Neural crest cell (in vitro differentiated cells): ENCODE measurements around the gene DNAH1. TPM values are rescaled to one million over a fixed set of nuclear protein-coding genes. Genes with fewer than 3 reads are reported as not detected.

ENCODE experiments used
- DNase-seq: peaks from one replicate; pipeline ENCODE4 v3.0.0; 2021; ENCODE audit warnings: low read depth, mixed read lengths, low spot score
- H3K27ac Mint-ChIP-seq: one replicate; pipeline ENCODE4 v1.8.0; 2021; ENCODE audit warnings: mild to moderate bottlenecking, mixed read lengths; ENCODE audit not compliant: unreplicated experiment
- H3K27me3 Mint-ChIP-seq: 2 replicates; pipeline ENCODE4 v1.8.0; 2021; ENCODE audit warnings: low read depth, mild to moderate bottlenecking, mixed read lengths
- H3K36me3 Mint-ChIP-seq: 2 replicates; pipeline ENCODE4 v1.8.0; 2021; ENCODE audit warnings: low read depth, mild to moderate bottlenecking, mixed read lengths
- H3K4me1 Mint-ChIP-seq: 2 replicates; pipeline ENCODE4 v1.8.0; 2021; ENCODE audit warnings: mixed read lengths
- H3K4me3 Mint-ChIP-seq: one replicate; pipeline ENCODE4 v1.8.0; 2021; ENCODE audit warnings: mild to moderate bottlenecking, mixed read lengths
- H3K9me3 Mint-ChIP-seq: 2 replicates; pipeline ENCODE4 v1.8.0; 2021; ENCODE audit warnings: mixed read lengths
- CTCF ChIP-seq: fragments of 200-600 bp; sonication (generic); conservative IDR thresholded peaks from 2 replicates; pipeline ENCODE4 v1.5.0; 2021; ENCODE audit warnings: antibody characterized with exemption, mild to moderate bottlenecking
- total RNA-seq: library from RNA; stranded (reverse); gene quantifications from 2 replicates; pipeline ENCODE4 v1.2.1, GENCODE V29; 2021

DNAH1 gene
- total RNA-seq, 1 donor from 2014 or later, result 3.2 TPM

- no peaks in the 10 kb centered on the region for H3K9me3 Mint-ChIP-seq
- no peaks in the 10 kb centered on the region for H3K27me3 Mint-ChIP-seq
- DNase-seq, result peak; percentile 46
- H3K27ac Mint-ChIP-seq, result peak overlapping the region; percentile 98
- TF ChIP-seq CTCF, result no peak
- H3K36me3 Mint-ChIP-seq, result peaks cover 17% of the 10 kb centered on the region
- H3K4me3 Mint-ChIP-seq, result peak overlapping the region; percentile 96
- peaks cover 53% of the 10 kb centered on the region for H3K4me1 Mint-ChIP-seq
Measured at GRCh38 chr3:52277071-52277964, 38.8 kb upstream of the DNAH1 start.

GRCh38 chr3:52277972-52278509, 38.1 kb upstream of the DNAH1 start:
- peak; percentile 58 for DNase-seq
- Mint-ChIP-seq H3K9me3 (no peaks in the 10 kb centered on the region), H3K4me1 (peaks cover 49% of the 10 kb centered on the region), H3K27me3 (no peaks in the 10 kb centered on the region), H3K4me3 (peak overlapping the region; percentile 96), H3K36me3 (peaks cover 15% of the 10 kb centered on the region), H3K27ac (peak overlapping the region; percentile 100)
- TF ChIP-seq CTCF, result peak; percentile 55

- Mint-ChIP-seq H3K4me1 (peaks cover 49% of the 10 kb centered on the region), H3K27ac (peak within 1 kb of the TSS; percentile 100), H3K27me3 (no peaks in the 10 kb centered on the region), H3K36me3 (peaks cover 15% of the 10 kb centered on the region), H3K4me3 (peak within 1 kb of the TSS; percentile 96), H3K9me3 (no peaks in the 10 kb centered on the region)
- peak; percentile 66 for TF ChIP-seq CTCF
- peak; percentile 98 for DNase-seq
Measured at GRCh38 chr3:52278510-52279069, 37.5 kb upstream of the DNAH1 start, which contains the start of gene WDR82. Gene WDR82 (minus strand): TSS chr3:52278649. CDS start chr3:52278361, 288 bp downstream.

GRCh38 chr3:52279596-52279995, 36.5 kb upstream of the DNAH1 start:
- Mint-ChIP-seq H3K9me3 (no peaks in the 10 kb centered on the region), H3K27ac (no peak overlapping the region), H3K36me3 (peaks cover 9% of the 10 kb centered on the region), H3K4me1 (peaks cover 41% of the 10 kb centered on the region), H3K27me3 (no peaks in the 10 kb centered on the region), H3K4me3 (peak overlapping the region; percentile 96)
- TF ChIP-seq CTCF, result no peak
- no peak for DNase-seq

- no peaks in the 10 kb centered on the region for H3K9me3 Mint-ChIP-seq
- H3K27me3 Mint-ChIP-seq, result no peaks in the 10 kb centered on the region
- no peak for TF ChIP-seq CTCF
- H3K36me3 Mint-ChIP-seq, result peaks cover 9% of the 10 kb centered on the region
- no peak overlapping the region for H3K27ac Mint-ChIP-seq
- peaks cover 39% of the 10 kb centered on the region for H3K4me1 Mint-ChIP-seq
- no peak for DNase-seq
- H3K4me3 Mint-ChIP-seq, result peak overlapping the region; percentile 84
Measured at GRCh38 chr3:52280050-52280461, 36.1 kb upstream of the DNAH1 start.
